H1 (cell line): Measurements from ENCODE around the gene CYSRT1. TPM values are rescaled to one million over a fixed set of nuclear protein-coding genes. Genes with fewer than 3 reads are reported as not detected.

Experiments used
- ASH2L ChIP-seq: fragments of 200-600, 300-600 bp; sonication (generic); IDR thresholded peaks from one replicate; pipeline ENCODE4 v1.7.1; 2017; ENCODE audit warnings: low read length
- CEBPB ChIP-seq: IDR thresholded peaks from 2 replicates; pipeline ENCODE4 v1.6.1; 2012; ENCODE audit warnings: low read depth, low read length
- CHD1 ChIP-seq: IDR thresholded peaks from 2 replicates; pipeline ENCODE4 v1.6.1; 2012; ENCODE audit warnings: low read depth, low read length, improper control_type of control experiment
- CHD2 ChIP-seq: IDR thresholded peaks from 2 replicates; pipeline ENCODE4 v1.6.1; 2012; ENCODE audit warnings: low read length, improper control_type of control experiment
- EP300 ChIP-seq, 2 experiments: IDR thresholded peaks; 1 replicate in 1 of 2; 2 replicates in 1 of 2; pipeline ENCODE4 v1.6.1; 2011 to 2012; ENCODE audit warnings: low read depth in 2 of 2, low read length in 2 of 2, mild to moderate bottlenecking in 2 of 2, borderline replicate concordance in 1 of 2, inconsistent platforms in 1 of 2, moderate library complexity in 1 of 2
- EZH2 ChIP-seq: fragments of 200-600 bp; sonication (generic); IDR thresholded peaks from 2 replicates; pipeline ENCODE4 v1.7.1; 2012; ENCODE audit warnings: low read depth, mild to moderate bottlenecking, moderate library complexity, low read length, inconsistent platforms; ENCODE audit not compliant: severe bottlenecking
- GABPA ChIP-seq: IDR thresholded peaks from 2 replicates; pipeline ENCODE4 v1.6.1; 2011; ENCODE audit warnings: mild to moderate bottlenecking, low read length, moderate library complexity, borderline replicate concordance; ENCODE audit not compliant: insufficient read depth
- GTF2F1 ChIP-seq: IDR thresholded peaks from 2 replicates; pipeline ENCODE4 v1.6.1; 2012; ENCODE audit warnings: low read depth, low read length, improper control_type of control experiment, borderline replicate concordance
- HDAC6 ChIP-seq: IDR thresholded peaks from one replicate; pipeline ENCODE4 v1.7.1; 2012; ENCODE audit warnings: low read depth, mild to moderate bottlenecking, inconsistent platforms, low read length, moderate library complexity
- KDM4A ChIP-seq: IDR thresholded peaks from one replicate; pipeline ENCODE4 v1.7.1; 2012; ENCODE audit warnings: low read depth, mild to moderate bottlenecking, moderate library complexity, low read length, inconsistent platforms; ENCODE audit not compliant: severe bottlenecking
- MAX ChIP-seq: IDR thresholded peaks from 2 replicates; pipeline ENCODE4 v1.6.1; 2012; ENCODE audit warnings: inconsistent platforms
- NANOG ChIP-seq: IDR thresholded peaks from 2 replicates; pipeline ENCODE4 v1.6.1; 2011; ENCODE audit warnings: low read length, low read depth, mild to moderate bottlenecking, inconsistent platforms; ENCODE audit not compliant: insufficient read depth, poor library complexity, severe bottlenecking
- POLR2AphosphoS5 ChIP-seq: IDR thresholded peaks from 2 replicates; pipeline ENCODE4 v1.6.1; 2011; ENCODE audit warnings: low read depth, low read length
- POU5F1 ChIP-seq: IDR thresholded peaks from 2 replicates; pipeline ENCODE4 v1.6.1; 2011; ENCODE audit warnings: low read depth, mild to moderate bottlenecking, low read length, moderate library complexity
- SAP30 ChIP-seq: fragments of 300-600 bp; sonication (generic); IDR thresholded peaks from 2 replicates; pipeline ENCODE4 v1.7.1; 2012; ENCODE audit warnings: low read length, moderate library complexity, mild to moderate bottlenecking, inconsistent platforms; ENCODE audit not compliant: insufficient read depth, insufficient replicate concordance
- SIRT6 ChIP-seq: IDR thresholded peaks from one replicate; pipeline ENCODE4 v1.7.1; 2012; ENCODE audit warnings: low read length, inconsistent platforms
- SP1 ChIP-seq: IDR thresholded peaks from 2 replicates; pipeline ENCODE4 v1.6.1; 2011; ENCODE audit warnings: low read depth, low read length
- SP2 ChIP-seq: IDR thresholded peaks from 2 replicates; pipeline ENCODE4 v1.6.1; 2012; ENCODE audit warnings: mild to moderate bottlenecking, low read length, inconsistent platforms
- SP4 ChIP-seq: IDR thresholded peaks from 2 replicates; pipeline ENCODE4 v1.6.1; 2012; ENCODE audit warnings: low read length, inconsistent platforms
- SRF ChIP-seq: IDR thresholded peaks from 2 replicates; pipeline ENCODE4 v1.6.1; 2011; ENCODE audit warnings: mild to moderate bottlenecking, low read depth, low read length, moderate library complexity
- SUZ12 ChIP-seq: fragments of 200-600 bp; sonication (generic); IDR thresholded peaks from 2 replicates; pipeline ENCODE4 v1.6.1; 2012; ENCODE audit warnings: mild to moderate bottlenecking, inconsistent platforms, low read length, moderate library complexity, mixed read lengths
- TBP ChIP-seq: IDR thresholded peaks from 2 replicates; pipeline ENCODE4 v1.6.1; 2011; ENCODE audit warnings: low read depth, low read length, improper control_type of control experiment
- TEAD4 ChIP-seq: IDR thresholded peaks from 2 replicates; pipeline ENCODE4 v1.6.1; 2012; ENCODE audit warnings: low read depth, low read length, inconsistent platforms, mixed read lengths
- polyA plus RNA-seq, 7 experiments: library from polyadenylated mRNA; depleted of rRNA in 3 of 7; stranded (reverse) in 5 of 7; unstranded in 2 of 7; fragments of >200 nt in 5 of 7; fragments of 200-250 nt in 2 of 7; gene quantifications; 1 replicate in 5 of 7; 2 replicates in 1 of 7; 4 replicates in 1 of 7; pipeline versions ENCODE4 v1.2.1 to v1.2.3, GENCODE V29; 2011 to 2013; ENCODE audit warnings: missing spikeins in 2 of 7, mixed read lengths in 2 of 7
- total RNA-seq: library from RNA; stranded (reverse); fragmentation: NEBNext Ultra II Directional; extraction: Animal tissue kit (Norgen Biotek cat#: 25700); gene quantifications from 2 replicates; pipeline ENCODE4 v1.2.1, GENCODE V29; 2021

Gene CYSRT1
- total and polyA plus RNA-seq, 2 of the 8 experiments (the other 6 are each of a cell fraction or from before 2014, with no cell fraction given) = 1.0 to 6.5 TPM

- TF ChIP-seq EZH2 (no peak), NANOG (no peak), CEBPB (no peak), SP2 (no peak), SUZ12 (no peak), CHD1 (no peak), GABPA (peak; percentile 96), SRF (peak; percentile 73), EP300 (IDR thresholded peaks at IDR 0.05; ENCODE audit: borderline replicate concordance in 1 of 2, low read depth in 2 of 2, low read length in 2 of 2) (no peak), POLR2AphosphoS5 (peak; percentile 91), SAP30 (no peak), TBP (peak; percentile 90), POU5F1 (no peak), KDM4A (peak; percentile 98), ASH2L (peak; percentile 77), MAX (peak; percentile 73), SIRT6 (no peak), HDAC6 (no peak), CHD2 (peak; percentile 49; the same call in 1 of the 2 replicates), TEAD4 (no peak), SP1 (no peak), GTF2F1 (0 out of 2 replicates have a peak, but pooled peaks have one; percentile 46), SP4 (no peak)
Observed at GRCh38 chr9:137205126-137206069, 19.6 kb upstream of the CYSRT1 start, which contains the start of the genes NDOR1 and TMEM203 (continued).
